Measurements from ENCODE around the gene ADK. TPM values are rescaled to one million over a fixed set of nuclear protein-coding genes. Genes with fewer than 3 reads are reported as not detected.
"Not testable (repeated sequence)": the region's sequence is repeated elsewhere in the genome, so short reads cannot be mapped to it uniquely, and the experiment has no call there.

The ADK gene
- total RNA-seq, 1 donor from 2014 or later = 39.4 TPM

DNA sequence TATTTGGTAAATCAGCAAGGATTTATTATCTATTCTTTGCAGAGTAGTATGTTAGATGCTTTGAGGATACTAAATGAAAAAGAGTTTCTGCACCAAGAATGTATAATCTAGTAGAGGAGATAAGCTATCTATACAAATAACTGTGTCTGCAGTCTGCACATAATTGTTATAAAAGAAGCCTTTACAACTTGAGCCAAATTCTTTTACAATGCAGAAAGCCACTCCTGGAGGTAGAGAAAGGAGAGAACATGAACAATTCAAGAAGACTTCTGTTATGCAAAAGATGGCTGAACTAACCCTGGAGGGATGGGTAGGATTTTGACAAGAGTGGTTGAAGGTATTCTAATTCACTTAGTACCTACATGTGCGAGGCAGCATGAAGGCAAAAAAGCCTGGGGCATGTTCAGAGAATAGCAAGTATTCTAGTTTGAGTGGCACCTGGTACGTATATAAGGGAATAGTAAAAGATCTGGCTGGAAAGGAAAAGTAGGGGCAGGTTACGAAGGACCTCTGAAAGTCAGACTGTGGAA is 424.2 kb downstream of the ADK start:
- no peak for TF ChIP-seq CTCF (conservative IDR thresholded peaks at IDR 0.05; ENCODE audit: low read depth, low read length)
- H3K4me3 ChIP-seq (ENCODE audit: low read depth, low read length) = no peak overlapping the region
- no peak for DNase-seq (ENCODE audit: low read depth)

- no peak for TF ChIP-seq CTCF (conservative IDR thresholded peaks at IDR 0.05; ENCODE audit: low read depth, low read length)
- no peak for DNase-seq (ENCODE audit: low read depth)
- H3K4me3 ChIP-seq (ENCODE audit: low read depth, low read length) = no peak overlapping the region
These were observed 424.9 kb downstream of the ADK start for GRCh38 chr10:74575912-74576311.

- no peak overlapping the region for H3K4me3 ChIP-seq (ENCODE audit: low read depth, low read length)
- TF ChIP-seq CTCF (conservative IDR thresholded peaks at IDR 0.05; ENCODE audit: low read depth, low read length) = no peak
- no peak for DNase-seq (ENCODE audit: low read depth)
These were observed 425.6 kb downstream of the ADK start for GRCh38 chr10:74576586-74576985.

DNA sequence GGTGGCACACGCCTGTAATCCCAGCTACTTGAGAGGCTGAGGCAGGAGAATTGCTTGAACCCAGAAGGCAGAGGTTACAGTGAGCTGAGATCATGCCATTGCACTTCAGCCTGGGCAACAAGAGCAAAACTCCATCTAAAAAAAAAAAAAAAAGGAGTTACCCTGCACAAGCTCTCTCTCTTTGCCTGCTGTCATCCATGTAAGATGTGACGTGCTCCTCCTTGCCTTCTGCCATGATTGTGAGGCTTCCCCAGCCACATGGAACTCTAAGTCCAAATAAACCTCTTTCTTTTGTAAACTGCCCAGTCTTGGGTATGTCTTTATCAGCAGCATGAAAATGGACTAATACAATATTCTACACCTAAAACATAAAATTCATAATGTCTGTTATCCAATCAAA is 429.4 kb downstream of the ADK start:
- H3K4me3 ChIP-seq (ENCODE audit: low read depth, low read length); DNase-seq (ENCODE audit: low read depth): not testable (repeated sequence)

- no peak for TF ChIP-seq CTCF (conservative IDR thresholded peaks at IDR 0.05; ENCODE audit: low read depth, low read length)
- DNase-seq (ENCODE audit: low read depth) = no peak
- no peak overlapping the region for H3K4me3 ChIP-seq (ENCODE audit: low read depth, low read length)
These were observed 431.5 kb downstream of the ADK start for GRCh38 chr10:74582566-74582965.

GRCh38 chr10:74585231-74586087 is 434.4 kb downstream of the ADK start:
- TF ChIP-seq CTCF (conservative IDR thresholded peaks at IDR 0.05; ENCODE audit: low read depth, low read length) = no peak
- H3K4me3 ChIP-seq (ENCODE audit: low read depth, low read length) = peak overlapping the region; percentile 46
- DNase-seq (ENCODE audit: low read depth) = peak; percentile 36

DNA sequence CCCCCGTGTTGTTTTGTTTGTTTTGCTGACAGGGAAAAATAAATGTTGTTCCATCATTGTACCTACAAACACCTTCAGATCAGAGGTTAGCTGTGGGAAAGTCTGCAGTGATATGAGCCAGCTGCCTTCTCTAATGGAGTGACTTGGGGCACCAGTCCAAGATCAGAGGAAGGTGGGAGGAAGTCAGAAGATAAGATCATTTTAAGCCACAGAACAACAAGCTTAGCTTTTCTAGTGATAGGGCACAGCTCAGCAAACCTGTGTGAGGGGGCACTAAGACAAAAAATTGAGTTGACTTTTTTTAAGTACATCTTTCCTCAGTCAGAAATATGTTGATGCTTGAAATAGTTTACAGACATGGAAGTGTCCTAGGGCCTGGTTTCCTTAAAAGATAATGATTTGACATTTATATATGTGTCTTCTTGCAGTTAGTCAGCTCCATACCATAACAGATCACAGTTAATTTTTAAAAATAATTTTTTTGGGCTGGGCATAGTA is 435.1 kb downstream of the ADK start:
- DNase-seq (ENCODE audit: low read depth) = no peak
- H3K4me3 ChIP-seq (ENCODE audit: low read depth, low read length) = peak overlapping the region; percentile 46
- TF ChIP-seq CTCF (conservative IDR thresholded peaks at IDR 0.05; ENCODE audit: low read depth, low read length) = no peak

Data from epithelial cell of proximal tubule (primary cell).